GM19452 (cell line): ENCODE measurements around the gene RHCG.

ENCODE experiments used
- ATAC-seq: cut with Tn5 transposase; IDR thresholded peaks from one replicate; pipeline ENCODE4 v1.9.1; 2021; ENCODE audit not compliant: unreplicated experiment

The RHCG gene

DNA sequence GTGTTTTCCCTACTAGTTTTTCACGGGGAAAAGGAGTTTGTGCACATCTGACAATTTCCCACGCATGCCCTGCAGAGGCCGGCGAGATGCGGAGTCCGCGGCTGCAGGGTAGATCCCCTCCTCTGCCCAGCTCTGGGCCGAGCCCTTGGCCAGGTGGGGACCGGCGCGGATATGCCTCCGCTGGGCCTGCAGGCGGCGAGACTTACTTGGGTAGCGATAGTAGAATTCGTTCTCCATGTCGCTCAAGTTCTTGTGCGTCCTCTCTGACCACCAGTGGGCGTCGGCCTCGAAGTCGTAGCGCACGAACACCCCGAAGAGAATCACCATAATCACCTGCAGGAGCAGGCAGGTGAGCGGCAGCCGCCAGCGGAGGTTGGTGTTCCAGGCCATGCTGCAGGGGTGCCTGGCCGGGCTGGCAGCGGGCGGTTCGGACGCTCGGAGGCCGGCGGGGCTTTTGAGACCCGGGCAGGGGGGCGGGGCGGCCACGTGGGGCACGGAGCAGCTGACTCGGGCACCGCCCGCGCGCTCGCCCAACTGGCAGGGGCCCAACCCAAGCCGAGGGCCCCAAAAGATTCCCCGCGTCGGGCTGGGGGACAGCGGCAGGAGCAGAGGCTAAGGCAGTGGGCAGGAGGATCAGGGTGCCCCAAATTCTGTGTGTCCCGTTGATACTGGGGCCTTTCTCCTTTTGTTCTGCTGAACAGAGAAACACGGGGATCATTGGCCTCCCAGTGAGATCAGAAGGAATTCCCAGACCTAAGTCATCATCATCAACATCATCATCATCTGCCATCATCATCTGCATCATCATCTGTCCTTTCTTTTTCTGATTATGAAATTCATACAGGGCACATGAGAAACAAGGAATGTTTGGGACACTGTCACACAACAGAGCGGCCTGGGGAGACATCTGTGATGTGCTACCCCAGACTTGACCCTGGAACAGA is at the start of gene RHCG:
Gene RHCG (minus strand): TSS at position 429 of the 944 bp plus-strand sequence. CDS start 39 bp downstream, at position 390.
- ATAC-seq = no peak

DNA sequence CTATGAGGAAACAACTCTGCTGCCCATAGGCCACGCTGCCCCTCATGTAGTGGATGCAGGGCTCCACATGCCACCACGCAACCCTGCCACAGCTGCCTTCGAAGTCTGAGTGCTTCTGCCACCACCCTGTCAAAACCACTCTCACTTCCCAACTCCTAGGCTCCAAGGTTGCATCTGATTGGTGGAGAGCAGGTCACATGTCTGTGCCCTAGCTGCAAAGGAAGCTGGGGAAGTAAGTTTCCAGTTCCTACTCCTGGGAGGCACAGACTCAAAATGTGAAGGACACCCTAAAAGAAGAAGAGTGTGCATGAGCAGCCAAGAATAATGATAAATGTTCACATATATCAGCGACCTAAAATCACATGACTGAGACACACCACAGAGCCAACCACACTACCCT is 47.0 kb upstream of the RHCG start:
- no peak for ATAC-seq

DNA sequence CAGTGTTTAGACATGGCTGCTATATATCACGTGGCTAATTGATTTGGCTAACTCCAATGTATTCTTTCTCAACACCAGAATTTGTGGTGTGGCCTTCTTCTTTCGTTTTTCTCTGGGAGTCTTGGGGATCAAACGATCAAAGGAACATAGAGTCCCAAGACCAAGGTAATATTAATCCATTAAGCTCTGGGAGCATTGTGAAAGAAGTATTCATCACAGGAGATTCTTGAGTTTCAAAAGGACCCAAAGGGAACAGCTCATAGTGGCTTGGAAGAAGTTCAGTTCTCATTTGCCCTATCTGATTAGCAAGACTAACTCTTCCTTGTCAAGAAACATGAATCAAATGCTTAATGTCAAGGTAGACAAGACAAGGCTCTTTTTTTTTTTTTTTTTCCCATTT is 46.0 kb upstream of the RHCG start:
- no peak for ATAC-seq

DNA sequence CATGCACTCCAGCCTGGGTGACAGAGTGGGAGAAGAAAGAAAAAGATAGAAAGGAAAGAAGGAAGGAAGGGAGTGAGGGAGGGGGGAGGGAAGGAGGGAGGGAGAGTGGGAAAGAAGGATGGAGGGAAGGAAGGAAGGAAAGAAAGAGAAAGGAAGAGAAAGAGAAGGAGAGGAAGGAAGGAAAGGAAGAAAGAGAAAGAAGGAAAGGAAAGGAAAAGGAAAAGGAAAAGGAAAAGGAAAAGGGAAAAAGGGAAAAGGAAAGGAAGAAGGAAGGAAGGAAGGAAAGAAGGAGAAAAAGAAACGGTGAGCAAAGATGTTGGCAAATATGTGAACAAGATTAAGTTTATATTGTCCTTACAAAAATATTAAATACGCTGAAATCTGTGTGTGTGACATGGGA is 42.6 kb upstream of the RHCG start:
- no peak for ATAC-seq

DNA sequence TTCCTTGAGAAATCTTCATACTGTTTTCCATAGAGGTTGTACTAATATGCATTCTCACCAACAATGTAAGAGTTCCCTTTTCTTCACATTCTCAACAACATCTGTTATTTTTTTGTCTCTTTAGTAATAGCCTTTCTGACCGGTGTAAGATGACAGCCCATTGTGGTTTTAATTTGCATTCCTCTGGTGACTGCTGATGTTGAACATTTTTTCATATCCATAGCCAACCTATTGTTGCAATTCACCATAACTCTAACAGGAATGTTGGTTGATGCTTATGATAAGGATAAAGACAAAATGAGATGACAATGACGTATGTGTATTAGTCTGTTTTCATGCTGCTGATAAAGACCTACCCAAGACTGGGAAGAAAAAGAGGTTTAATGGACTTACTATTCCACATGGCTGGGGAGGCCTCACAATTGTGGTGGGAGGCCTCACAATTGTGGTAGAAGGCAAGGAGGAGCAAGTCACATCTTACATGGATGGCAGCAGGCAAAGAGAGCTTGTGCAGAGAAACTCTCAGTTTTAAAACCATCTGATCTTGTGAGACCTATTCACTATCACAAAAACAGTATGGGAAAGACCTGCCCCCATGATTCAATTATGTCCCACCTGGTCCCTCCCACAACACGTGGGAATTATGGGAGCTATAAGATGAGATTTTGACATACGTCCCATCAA is 37.6 kb upstream of the RHCG start:
- ATAC-seq = no peak

DNA sequence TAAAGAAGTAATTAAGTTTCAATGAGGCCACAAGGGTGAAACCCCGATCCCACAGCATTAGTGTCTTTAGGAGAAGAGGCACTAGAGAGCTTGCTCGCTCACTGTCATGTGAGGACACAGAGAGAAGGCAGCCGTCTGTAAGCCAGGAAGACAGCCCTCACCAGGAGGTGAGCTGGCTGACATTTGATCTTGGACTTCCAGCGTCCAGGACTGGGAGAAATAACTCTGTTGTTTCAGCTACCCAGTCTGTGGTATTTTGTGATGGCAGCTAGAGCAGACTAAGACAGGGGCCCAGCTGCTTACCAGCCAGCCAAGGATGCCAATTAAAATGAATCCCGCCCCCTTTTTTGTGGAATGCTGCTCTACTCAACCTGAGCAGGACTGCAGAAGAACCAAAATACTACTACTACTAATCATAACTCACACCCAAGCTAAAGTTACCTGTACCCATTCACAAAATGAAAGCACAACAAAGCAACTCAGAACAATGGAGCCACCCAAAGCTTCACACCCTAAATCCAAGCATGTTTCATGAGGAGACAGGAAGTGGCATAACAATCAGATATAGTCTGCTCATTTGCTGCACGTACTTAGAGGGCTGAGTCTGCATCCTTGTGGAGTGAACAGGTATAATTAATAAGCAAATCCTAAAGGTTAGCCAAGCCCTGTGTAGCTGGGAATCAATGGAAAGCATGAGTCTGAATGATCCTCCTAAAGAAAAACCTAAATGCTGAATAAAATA is 35.6 kb upstream of the RHCG start:
- no peak for ATAC-seq

DNA sequence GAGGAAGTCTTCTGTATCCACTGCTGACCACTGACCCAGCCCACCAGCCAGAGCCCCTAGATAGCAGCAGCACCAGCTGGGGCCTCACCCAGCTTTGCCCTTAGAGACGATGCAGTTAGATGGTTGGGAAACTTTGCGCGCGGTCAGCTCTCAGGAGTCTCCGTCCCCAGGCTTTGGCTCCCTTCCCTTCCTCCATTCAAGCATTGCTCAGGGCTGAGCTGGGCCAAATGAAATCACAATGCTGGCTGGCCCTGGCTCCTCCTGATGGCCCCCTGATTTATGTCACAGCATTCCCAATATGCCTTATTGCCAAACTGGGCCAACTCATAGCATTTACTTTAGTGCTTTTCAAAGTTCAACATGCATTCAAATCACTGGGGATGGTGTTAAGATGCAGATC is 34.6 kb upstream of the RHCG start:
- ATAC-seq = no peak

DNA sequence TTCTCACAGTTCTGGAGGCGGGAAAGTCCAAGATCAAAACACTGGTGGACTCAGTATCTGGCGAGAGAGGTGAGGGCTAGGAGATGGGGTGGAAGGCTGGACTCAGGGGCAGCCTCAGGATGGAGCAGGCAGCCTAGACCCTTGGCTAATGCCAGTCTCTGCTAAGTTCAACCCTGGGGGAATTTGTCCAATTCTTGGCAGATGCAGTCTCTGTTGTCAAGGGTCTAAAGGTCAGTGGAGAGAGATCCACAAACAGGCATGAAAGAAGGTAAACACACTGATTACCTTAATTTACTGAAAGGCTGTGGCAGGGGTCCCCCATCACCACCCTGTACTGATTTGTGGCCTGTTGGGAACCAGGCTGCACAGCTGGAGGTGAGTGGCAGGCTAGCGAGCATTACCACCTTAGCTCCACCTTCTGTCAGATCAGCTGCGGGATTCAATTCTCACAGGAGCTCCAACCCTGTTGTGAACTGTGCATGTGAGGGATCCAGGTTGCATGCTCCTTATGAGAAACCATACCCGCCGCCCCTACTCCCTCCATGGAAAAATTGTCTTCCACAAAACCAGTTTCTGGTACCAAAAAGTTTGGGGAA is 32.5 kb upstream of the RHCG start:
- no peak for ATAC-seq

DNA sequence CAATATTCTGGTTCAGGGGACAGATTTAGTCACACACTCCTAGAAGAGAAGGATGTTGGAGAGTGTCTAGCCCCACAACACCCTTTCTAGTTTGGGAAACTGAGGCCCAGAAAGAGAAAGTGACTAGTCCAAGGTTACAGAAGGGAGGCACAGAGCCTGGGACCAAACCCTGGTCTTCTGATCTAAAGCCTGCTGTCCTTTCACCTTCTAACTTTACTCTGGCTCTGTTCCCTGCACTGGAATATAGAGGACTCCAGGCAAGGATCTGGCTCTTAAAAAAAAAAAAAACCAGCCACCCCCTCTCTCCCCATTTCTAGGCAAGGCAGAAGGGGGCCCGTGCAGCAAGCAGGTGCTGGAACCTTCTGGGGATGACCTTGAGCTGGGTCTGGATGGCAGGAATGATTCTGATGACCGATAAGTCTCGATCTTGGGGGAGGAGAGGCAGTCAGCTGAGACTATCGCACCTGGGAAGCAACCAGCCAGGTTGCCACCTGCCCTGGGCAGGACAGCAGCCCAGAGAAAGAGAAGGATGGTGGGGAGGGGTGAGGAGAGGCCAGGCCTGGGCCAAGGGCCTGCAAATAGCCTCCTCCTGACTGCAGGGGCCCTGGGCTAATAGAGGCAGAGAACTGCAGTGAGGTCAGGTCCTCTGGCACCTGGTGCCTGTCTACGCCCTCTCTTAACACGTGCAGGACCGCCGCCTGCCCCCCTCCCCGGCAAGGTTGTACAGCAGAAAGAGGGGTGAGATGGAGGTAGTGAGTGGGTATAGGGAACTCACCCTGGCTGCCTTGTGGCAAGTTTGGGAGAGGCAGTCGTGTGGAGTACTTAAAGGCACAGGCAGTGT is 30.4 kb upstream of the RHCG start:
- no peak for ATAC-seq

DNA sequence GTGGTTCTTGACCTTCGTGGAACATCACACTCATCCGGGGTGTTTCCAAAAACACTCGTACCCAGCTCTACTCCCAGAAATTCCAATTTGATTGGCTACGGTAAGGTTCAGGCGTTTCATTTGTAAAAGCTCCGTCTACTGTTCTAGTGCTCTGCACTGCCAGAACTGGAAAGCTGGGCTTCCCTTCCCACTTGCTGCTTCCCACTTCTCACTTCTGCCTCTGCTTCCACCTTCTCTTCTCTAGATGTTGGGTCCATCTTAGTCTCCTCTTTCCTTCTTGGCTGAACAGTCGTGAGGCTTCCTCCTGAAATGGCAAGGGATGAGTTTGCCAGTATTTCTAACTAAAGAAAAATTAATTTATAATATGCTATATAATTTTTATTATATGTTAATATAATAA is 29.8 kb upstream of the RHCG start:
- no peak for ATAC-seq

DNA sequence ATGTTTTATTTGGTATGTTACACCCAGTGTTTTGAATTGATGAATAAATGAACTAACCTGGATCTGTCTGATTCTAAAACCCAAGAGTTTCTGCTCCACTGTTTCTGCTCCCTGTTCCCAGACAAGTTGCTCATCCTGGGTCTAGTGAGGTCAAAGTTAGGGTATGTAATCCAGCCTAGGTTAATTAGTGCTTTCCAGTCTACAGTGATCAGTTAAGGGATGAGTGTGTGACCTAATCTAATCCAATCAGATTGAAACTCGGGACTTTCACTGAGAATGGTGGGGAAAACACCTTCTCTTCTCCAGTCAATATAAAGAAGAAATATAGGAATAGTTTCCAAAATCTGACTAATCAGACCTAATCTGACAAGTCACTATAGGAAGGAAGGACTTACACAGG is 27.8 kb upstream of the RHCG start:
- no peak for ATAC-seq

DNA sequence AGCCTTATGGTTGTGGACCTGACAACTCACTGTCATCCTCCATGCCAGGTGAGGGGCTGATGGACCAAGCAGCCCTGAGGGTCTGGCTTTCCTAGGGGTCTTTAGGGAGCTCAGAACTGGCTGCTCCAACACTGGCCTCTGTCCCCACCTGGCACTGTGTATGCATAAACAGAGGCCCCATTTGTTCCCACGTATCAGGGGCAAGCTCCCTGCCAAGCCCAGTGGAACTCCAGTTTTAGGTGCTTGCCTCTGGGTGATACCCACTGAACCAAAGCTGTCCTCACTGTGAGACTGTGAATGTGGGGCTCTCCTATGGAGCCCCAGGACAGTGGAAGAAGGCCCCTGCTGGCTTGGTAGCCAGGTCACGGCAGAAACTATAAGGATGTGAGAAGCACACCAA is 26.7 kb upstream of the RHCG start:
- ATAC-seq = no peak

DNA sequence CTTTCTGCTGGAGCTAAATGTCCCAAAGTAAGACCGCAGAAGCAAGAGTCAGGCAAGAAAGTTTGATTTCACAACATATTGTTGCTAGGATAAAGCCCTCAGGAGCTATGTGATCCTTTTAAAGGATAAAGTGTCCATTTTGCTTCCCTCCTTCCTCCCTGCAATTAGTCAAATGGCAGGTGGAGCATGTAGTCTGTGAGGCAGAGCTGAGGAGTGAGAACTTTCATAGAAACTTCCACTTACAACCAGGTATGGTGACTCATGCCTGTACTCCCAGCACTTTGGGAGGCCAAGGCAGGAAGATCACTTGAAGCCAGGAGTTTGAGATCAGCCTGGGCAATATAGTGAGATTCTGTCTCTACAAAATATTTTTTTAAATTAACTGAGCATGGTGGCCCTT is 25.2 kb upstream of the RHCG start:
- no peak for ATAC-seq

DNA sequence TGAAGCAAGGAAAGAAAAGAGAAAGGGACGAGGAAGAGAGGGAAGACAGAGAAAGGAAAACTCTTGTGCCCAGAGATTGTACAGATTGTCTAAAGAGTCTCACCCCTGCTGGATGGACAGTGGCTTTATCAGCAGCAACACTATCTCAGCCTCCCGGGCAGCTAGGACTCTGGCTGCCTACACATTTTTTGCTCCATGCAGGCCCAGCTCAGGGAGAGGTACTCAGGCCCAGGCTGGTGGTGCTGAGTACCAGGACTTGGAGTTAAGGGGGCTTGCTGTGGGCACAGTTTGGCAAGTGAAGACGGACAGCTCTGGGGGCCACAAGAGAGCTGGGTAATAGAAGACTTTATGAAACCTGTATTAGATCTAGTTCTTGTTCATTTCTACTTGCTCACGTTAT is 19.1 kb upstream of the RHCG start:
- no peak for ATAC-seq

DNA sequence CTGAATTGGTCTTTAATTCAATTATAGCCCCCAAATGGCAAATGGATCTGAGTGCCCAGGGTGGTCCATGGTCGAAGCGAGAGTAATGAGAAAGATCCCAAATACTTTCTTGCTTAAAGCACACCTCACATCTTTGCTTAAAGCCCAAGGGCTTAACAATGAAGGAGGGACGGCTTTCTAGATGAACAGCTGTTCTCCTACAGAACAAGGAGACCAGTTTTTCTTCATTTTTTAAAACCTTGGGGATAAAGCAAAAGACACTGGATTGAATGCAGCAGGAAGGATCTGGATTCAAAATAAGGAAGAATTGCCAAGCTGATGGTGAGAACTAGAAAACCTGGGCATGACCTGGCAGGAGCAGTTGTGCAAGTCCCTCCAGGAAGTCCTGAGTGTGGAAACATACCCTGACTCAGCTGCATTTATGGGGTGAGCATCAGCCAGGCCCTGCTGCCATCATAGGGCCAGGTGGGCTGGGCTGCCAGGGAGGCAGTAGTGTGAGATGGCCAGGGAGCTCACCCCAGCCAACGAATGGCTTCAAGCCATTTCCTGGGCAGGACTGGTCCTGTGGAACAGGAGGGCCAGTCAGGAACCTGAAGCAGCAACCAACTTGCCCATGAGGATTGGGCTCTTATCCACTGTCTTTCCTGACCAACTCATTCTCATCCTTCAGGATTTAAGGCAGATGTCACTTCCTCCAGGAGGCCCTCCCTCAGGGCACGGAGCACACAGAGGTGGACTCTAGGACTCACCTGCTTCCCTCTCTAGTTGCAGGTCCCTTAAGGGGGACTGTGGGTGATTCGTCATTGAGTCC is 18.4 kb upstream of the RHCG start:
- ATAC-seq = no peak

DNA sequence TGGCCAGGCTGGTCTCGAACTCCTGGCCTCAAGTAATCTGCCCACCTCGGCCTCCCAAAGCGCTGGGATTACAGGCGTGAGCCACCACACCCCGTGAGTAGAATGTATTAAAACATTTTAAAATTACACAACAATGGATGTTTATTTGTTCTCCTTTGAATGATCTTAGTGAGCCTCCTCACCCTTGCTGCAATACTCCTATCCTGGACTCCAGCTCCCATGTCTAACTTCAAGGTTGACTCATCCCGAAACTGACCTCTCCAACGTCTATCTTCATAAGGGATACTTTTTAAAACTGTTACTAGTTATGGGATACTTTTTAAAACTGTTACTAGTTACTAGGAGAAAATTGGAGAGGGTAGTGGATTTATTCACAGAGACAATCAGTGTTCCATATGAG is 17.8 kb upstream of the RHCG start:
- no peak for ATAC-seq

DNA sequence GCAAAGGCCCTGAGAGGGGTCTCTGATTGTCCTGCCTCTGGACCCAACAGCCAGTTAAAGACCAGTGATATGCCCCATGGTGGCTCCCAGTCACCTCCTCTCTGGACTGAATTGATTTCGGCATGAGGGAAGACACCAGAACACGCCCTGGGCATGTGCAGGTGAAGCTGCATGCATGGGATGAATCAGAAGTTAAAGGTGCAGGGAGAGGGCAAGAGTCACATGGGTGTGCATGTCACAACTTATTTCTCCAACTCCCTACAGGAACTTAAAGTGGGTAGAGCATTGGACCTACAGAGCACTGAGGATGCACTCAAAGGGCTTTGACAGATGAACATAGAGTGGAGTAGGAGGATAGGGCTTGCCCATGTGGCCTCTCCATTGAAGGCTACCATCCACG is 16.9 kb upstream of the RHCG start:
- ATAC-seq = no peak

DNA sequence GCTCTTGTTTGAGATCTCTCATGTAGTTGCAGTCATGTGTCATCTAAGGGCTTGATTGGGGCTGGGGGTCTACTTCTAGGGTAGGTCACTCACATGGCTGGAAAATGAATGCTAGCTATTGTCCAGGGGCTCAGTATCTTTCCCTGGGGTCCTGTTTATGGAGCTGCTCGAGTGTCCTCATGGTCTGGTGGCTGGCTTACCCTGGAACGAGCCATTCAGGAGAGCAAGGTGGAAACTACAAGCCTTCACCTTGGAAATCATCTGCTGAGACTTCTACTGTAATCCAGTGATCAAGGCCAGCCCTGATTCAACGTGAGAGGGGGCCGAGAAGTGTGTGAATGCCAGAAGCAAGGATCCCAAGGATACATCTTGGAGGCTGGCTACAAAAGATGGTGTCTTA is 16.2 kb upstream of the RHCG start:
- ATAC-seq = no peak

DNA sequence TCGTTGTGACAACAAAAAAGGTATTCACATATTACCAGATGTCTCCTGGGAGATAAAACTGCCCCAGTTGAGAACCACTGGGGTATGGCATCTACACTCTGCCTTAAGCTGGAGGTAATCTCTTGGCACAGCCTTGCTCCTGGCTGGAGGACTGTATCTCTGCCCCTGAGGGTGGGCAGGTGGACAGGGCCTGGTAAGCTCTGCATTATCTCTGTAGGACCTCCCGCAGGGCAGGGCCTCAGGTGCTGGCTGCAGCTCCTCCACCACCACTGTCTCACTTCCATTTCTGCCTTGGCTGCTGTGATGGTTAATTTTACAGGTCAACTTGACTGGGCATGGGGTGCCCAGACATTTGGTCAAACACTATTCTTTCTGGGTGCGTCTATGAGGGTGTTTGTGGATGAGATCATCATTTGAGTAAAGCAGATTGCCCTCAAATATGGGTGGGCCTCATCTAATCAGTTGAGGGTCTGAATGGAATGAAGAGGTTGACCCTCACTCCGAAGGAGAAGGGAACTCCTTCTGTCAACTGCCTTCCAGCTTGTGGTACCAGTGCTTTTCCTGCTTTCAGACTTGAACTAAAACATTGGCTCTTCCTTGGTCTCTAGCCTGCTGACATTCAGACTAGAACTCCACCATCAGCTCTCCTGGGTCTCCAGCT is 9.8 kb upstream of the RHCG start:
- no peak for ATAC-seq
